NCI-H2081 (cell line): ENCODE results near the gene ARL17A.
"Not testable (repeated sequence)": the region's sequence is repeated elsewhere in the genome, so short reads cannot be mapped to it uniquely, and the experiment has no call there.

Experiments used
- DNase-seq, 2 experiments: peaks; one replicate each; lab custom pipeline; 2025; lab: John Stamatoyannopoulos, UW

ARL17A gene

DNA sequence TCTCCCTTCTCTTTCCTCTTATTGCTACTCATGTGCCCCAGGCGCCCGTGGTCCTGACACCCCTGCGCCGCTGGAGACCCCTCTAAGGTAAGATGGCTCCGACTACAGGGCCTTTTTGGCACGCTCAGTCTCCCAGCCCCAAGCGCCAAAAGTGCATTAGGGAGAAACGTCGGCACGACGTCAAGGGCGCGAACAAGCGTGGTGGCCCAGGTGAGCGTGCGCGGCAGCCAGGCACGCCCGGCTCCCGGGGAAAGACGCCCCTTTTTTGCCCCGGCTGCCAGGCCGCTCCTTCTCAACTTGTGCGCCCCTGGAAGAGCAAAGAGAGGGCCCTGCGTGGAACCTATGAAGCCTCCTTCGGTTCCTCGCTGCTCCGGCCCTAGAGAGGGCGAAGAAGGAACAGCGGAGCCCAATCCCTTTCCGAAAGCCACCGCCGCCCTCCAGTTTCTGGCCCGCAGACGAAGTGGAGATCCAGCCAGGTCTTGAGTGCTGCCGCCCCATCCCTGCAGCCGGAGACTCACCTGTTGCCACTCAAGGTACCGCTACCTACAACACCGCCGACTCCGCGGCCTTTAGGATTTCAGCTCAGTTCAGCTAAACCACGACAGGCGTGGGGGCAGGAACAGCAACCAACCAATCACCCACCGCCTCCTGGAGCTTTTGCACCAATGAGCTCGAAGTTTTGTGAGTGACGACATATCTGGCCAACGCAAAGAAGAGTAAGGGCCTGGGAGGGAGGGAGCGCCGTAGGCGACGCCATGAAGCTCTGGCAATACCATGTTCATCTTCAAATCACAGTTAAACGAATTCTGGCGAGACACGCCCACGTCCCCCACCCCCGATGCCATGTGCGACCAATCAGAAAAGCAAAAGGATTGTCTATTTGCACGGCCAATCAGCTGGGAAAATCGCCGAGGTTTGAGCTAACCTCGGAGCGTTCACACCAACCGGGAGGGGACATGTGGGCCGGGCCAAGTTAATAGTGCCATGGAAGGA lies at the start of gene ARL17A:
ARL17A (minus strand) TSS at position 609 of the 993 bp plus-strand sequence. CDS start 3,369 bp downstream, outside the sequence.
- DNase-seq: not testable (repeated sequence)

DNA sequence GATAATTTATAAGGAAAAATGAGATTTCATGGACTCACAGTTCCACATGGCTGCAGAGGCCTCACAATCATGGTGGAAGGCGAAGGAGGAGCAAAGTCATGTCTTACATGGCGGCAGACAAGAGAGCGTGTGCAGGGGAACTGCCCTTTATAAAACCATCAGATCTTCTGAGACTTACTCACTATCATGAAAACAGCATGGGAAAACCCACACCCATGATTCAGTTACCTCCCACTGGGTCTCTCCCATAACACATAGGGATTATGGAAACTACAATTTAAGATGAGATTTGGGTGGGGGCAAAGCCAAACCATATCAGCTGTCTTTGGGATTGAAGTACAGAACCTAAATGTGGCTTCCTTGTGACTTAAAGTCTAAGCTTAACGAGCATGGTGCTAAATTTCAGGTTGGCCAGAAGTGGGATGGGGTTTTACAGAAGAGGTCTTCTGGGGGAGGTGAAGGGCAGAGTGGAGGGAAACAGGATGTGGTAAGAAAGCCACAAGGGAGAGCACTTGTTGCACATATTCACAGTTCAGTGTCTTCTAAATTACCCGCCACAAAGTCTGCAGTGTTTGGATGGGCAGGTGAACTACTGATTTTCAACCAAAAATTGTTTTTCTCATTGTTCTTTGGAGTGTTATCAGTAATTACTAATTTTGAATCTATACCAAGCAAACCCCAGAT lies 49.4 kb upstream of the ARL17A start:
- DNase-seq: not testable (repeated sequence)

DNA sequence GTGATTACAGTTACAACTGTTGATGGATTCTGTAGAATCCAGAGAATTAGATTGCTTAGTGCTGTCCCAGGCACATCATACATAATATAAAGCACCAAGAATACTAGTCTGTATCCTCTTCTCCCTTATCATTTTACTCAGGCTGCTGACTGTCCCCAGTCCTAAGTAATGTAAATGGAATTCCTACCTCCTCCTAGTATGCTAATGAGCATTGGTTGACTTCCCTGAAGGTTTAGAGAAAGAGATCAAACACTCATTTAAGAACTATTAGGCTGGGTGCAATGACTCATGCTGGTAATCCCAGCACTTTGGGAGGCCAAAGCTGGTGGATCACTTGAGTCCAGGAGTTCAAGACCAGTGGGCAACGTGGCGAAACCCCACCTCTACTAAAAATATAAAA lies 48.0 kb upstream of the ARL17A start:
- not testable (repeated sequence) for DNase-seq

DNA sequence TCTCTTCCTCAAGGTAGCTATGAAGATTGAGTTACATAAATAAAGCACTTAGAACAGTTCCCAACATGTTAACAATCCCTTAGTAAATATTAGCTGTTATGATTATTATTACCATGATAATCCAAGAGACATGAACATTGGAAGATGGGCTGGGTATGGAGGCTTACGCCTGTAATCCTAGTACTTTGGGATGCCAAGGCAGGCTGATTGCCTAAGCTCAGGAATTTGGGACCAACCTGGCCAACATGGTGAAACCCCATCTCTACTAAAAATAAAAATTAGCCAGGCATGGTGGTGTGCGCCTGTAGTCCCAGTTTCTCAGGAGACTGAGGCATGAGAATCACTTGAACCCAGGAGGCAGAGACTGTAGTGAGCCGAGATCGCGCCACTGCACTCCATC lies 45.2 kb upstream of the ARL17A start:
- not testable (repeated sequence) for DNase-seq

DNA sequence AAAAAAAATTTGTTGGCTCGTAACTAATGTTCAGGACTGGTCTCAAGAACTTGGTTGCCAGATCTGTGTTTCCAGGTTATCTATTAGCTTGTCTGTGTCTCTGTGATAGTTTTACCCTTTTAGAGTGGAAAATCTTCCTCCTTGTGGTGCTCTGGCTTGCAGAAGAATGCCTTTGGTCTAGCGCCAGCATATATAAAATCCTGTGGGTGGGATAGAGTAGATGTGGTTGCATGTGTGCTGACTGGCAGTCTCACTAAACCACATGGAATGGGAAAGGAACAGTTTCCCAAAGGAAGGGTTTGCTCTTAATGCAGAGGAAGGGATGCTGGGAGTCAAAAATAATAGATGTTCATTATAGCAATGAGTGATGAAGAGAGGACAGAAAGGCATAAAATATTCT lies 44.3 kb upstream of the ARL17A start:
- DNase-seq: not testable (repeated sequence)

DNA sequence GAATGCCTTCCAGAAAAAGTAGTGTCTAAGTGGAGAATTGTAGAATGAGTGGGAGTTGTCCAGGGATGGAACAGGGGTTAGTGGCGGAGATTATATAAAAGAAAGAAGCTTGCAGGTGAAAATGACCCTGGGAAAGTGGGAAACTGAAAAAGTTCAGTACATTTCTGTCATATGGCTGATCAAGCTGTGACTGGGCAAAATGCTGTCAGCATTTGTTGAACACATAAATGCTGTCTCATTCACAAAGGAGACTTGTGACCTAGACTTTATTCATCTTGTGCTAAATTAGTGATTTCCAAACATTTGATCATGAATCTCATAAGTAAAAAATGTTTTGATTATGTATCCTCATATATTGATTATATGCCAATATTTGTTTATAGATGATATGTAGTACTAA lies 39.5 kb upstream of the ARL17A start:
- DNase-seq: not testable (repeated sequence)

DNA sequence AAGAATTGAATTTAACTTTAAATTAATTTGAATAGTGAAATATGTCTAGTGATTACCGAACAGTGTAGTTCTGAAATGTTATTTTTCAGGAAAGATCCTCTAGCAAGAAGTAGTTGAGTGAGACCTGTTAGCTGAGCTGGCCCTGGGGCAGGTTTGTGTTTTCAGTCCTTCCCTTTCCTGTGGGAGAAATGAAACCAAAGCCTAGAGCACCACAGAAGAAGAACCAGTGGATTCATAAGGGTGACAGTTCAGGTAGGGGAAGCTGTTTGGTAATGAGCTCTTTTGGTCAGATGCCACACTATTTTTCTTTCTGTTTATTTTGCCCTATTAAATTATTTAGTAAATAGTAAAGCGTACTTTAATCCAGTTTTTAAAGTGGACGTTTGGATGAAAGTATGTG lies 37.6 kb upstream of the ARL17A start:
- not testable (repeated sequence) for DNase-seq

DNA sequence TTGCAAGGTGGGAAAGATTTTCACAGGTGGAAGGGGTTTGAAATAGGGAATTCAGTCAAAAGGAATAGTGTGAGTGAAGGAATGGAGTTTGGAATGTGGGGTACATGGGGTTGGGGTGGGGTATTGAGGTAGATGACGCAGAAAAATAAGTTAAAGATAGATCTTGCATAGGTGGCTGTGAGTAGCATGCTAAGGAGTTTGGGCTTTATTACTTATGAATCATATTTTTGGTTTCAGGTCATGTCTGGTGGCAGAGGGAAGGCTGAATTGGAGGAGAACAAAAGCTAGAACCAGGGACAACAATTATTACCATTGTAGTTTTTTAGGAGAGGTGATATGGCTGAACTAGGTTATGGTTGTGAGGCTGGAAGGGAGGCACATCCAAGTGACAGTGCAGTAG lies 34.4 kb upstream of the ARL17A start:
- DNase-seq: not testable (repeated sequence)

DNA sequence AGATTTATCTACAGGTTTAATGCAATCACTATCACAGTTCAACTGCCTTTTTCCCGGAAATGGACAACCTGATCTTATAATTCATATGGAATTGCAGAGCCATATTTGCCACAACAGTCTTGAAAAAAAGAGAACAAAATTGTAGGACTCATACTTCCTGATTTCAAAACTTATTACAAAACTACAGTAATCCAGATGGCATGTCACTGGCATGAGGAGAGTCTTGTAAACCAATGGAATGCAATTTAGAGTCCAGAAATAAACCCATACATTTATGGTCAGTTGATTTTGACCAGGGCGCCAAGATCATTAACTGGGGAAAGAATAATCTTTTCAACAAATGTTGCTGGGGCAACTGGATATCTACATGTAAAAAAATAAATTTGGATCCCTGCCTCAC lies 31.8 kb upstream of the ARL17A start:
- not testable (repeated sequence) for DNase-seq

DNA sequence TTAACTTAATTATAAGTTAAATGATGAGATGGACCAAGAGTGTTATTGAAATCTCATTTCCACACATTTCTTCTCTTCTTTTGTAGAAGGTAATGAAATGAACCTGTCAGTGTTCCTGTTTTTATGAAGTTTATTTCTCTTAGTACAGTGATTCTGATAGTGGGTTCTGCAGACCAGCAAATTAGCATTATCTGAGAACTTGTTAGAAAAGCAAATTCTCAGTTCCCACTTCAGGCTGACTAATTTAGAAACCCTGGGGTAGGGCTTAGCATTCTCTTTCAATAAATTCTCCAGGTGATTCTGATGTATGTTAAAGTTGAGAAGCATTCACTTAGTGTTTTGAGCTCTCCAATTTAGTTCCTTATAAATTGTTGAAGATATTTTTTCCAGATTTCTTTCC lies 23.6 kb upstream of the ARL17A start:
- not testable (repeated sequence) for DNase-seq

DNA sequence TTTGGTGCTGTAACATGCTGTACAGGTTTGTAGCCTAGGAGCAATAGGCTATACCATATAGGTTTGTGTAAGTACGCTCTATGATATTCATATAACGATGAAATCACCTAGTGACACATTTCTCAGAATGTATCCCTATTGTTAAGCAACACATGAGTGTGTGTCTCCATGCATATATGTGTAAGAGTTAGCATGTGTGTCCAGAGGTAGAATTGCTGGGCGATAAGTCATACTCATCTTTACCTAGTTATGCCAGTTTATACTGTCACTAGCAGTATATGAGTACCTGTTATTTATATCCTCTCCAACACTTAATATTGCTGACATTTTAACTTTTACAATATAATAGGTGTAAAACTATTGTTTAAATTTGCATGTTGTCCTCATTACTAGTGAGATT lies 21.3 kb upstream of the ARL17A start:
- not testable (repeated sequence) for DNase-seq

DNA sequence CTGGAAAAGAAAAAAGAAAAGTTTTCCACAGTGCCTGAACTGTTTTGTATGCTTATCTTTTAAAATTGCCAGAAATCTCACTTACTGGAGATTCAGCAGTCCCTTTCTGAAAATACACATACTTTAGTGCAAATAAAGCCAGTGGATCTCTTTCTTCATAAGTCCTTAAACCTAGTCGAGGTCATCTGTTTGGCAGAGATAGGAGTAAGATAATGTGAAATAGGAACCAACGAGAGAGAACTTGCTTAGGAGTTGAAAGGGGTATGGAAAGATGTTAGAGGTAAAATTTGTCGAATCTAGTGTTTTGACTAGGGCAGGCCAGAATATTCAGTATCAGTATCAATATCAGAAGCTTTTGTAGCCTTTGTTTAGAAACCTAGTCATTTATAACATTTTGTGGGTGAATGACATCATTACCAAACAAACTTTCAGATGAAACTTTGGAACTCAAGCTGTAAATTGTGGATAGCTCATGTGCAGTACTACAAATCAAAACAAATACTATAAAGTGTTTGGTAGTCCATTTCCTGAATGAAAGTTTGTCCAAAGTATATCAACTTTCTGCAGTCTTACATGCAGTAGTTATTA lies 18.9 kb upstream of the ARL17A start:
- not testable (repeated sequence) for DNase-seq

DNA sequence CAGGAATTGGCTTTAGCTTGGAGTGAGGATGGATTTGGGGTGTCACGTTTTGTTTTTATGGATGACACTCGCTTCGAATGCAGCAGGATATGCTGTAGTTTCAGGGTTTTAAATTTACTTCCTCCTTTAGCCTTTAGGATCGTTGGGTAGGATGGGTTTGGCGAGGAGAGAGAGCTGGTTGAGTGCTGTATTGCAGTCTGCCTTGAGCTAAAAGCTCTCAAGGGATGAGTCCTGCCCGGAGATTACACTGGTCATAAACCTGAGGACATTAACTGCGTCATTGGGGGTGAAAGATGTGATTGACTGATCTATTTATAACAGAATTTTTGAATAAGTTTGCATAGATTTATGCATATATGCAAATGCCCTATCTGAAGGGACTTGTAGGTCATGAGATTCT lies 11.8 kb upstream of the ARL17A start:
- DNase-seq: not testable (repeated sequence)

DNA sequence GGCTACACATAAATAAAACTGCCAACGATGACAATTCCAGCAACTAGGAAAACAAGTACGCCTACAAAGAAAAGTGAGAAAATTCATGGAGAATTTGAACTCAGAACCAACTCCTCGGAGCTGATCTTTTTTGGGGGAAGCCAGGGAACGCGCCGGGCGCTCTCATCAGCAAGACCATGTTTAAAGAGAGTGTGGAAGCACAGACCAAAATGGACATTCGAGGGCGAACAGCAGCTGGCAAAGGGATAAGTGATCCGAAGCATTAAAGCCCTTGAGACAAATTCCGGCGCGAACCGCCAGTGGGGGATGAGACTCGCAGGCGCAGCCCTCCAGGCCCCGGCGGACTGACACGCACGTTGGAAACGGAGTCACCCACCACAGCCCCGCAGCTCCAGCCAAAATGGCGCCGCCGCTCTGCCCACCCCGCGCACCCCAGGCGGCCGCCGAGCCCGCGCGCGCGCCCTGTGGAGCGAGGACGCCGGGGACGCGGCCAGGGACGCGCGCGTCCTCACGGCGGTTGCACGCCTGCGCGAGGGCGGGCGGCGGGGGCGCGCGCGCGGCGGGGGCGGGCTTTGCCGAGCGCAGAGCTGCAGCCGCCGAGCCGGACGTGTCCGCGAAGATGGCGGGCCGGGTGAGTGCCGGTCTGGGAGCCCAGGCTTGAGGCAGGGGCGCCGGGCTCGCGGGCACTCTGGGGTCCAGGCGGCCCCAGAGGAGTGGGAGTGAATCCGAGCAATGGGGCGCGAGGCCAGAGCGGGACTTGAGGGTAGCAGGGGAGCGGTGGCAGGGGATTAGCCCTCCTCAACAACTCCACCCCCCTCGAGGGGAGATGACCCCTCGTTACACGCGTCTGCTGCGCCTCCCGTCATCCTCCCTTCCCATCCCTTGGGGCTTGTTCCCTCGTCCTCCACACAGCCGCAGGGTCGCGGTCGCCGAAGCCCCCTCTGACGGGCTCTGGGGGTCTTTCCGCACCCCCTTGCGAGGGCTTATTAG lies 11.0 kb upstream of the ARL17A start, which contains the start of gene NSF:
NSF (plus strand) TSS at position 513 of the 990 bp plus-strand sequence; CDS start at position 620, 107 bp downstream.
- not testable (repeated sequence) for DNase-seq

DNA sequence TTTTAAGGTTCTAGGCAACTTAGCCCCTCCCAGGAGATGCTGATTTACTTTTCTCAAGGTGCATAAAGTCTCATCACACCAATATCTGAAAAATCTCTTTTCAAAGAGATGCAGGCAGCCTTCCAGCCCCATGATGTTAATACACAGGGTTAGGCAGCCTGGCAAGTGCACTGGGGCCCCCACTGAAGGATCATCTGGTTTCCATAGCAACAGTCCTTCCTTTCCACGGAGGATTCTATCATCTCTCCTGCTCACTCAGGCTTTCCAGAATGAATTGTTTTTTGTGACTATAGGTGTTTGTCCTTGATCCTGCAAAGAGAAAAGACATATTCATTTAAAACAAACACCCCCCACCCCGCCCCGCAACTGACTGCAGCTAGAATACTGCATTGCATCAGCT lies 6.0 kb upstream of the ARL17A start:
- DNase-seq: not testable (repeated sequence)

DNA sequence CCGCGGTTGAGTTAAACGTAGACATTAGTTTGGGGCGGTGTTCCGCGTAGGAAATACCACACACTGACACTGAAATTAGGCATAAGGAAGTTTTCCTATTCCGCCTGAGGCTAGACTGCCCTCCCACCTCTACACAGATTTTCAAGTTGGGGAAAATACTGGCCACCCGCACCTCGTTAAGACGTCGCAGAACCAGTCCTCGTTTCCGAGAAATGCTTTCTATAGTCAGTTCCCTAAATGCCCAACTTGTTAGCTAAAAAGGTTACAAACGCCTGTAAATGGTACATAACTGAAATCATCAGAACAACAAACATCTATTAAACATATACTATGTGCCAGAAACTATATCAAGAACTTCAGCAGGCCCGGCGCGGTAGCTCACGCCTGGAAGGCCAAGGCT lies 591 bp upstream of the ARL17A start:
- not testable (repeated sequence) for DNase-seq

DNA sequence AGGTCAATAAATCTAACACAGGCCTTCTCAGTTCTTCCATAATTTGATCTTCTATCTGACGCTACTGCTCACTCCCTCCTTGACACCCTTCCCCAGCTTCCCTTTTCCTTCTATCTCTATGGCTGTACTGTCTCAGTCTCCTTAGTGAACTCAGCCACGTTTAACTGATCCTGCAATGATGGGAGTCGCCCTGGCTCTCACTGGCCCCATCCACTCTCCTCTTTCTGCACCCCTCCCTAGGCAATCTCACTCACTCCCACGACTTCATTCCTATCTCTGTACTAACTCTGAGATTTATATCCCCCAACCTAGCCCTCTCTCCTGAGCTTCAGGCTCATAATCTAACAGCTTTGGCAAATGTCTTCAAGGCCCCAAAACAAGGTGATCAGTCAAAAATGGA lies 7.7 kb downstream of the ARL17A start:
- DNase-seq: not testable (repeated sequence)

DNA sequence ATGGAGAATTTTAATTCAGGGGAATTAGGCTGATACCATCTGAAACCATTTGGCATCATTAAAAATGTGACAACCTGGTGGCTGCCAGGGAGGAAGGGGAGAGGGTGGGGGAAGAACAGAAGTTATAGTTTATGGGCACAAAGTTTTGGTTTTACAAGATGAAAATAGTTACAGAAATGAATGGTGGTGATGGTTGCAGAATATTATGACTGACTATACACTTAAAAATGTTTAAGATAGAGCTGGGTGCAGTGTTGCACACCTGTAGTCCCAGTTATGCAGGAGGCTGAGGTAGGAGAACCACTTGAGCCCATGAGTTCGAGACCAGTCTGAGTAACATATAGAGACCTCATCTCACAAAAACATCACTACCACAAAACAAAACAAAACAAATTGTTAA lies 12.5 kb downstream of the ARL17A start:
- DNase-seq: not testable (repeated sequence)

DNA sequence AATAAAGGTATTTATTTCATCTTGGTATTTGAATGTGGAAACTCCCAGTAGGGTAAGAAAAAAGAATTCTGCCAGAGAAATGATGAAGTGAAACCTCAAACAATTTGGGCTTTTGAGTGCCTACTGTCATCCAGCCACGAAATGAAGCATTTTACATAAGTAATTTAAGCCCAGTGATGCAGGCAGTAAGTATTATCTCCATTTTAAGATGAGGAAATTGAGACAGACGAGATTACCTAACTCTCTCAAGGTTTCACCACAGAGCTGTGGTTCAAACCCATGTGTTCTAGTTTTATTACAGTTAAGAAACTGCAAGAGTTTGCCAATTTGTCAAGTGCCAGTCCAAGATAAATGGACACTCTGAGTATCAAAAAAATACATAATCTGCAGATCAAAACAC lies 13.2 kb downstream of the ARL17A start:
- DNase-seq: not testable (repeated sequence)

DNA sequence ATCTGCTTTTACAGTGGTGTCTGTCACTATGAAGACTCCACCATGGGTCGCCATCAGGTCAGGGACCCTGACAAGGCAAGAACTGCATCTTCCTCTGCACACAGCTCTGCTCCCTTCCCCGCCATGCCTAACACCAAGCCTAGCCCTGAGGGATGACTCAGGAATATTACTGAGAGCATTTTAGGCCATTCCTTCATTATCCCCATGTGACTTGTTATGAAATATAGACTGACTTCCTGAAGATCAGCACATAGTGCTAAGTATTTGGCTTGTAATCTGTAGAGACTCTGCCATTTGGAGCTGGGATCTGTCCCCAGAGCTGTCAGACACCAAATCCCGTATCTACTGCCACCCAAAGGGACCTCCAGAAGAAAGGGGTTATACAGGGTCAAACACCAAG lies 19.4 kb downstream of the ARL17A start:
- not testable (repeated sequence) for DNase-seq

DNA sequence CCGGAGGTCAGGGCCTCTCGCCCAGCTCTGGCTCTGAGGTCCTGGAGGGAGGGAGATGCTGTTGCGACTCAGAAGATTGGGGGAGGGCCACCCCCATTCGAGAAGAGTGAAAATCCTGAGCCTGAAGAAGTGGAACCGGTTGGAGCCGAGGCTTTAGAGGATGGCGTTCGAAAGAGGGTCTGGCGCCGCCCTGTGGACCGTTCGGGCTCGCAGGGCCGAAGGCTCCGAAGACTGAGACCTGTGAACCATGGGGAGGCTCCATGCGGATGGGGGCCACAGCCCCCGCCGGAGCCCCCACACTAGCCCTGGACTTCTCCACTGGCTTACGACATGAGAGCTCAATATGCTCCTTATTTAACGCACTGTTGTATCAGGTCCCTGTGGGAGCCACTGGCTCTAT lies 20.3 kb downstream of the ARL17A start:
- DNase-seq: not testable (repeated sequence)
